H9 (cell line): Measurements from ENCODE around the gene TNFRSF19. TPM values are rescaled to one million over a fixed set of nuclear protein-coding genes. Genes with fewer than 3 reads are reported as not detected.

Experiments
- DNase-seq: peaks from one replicate; pipeline ENCODE4 v3.0.0-alpha.2; 2017
- H2AFZ ChIP-seq: one replicate; pipeline ENCODE4 v1.6.1; 2013; ENCODE audit warnings: mild to moderate bottlenecking, low read length, control low read depth, moderate library complexity
- H2AK5ac ChIP-seq: 2 replicates; pipeline ENCODE4 v1.6.1; 2013; ENCODE audit warnings: low read length, control low read depth, mixed read lengths; ENCODE audit not compliant: insufficient read length
- H2BK120ac ChIP-seq: one replicate; pipeline ENCODE4 v1.6.1; 2013; ENCODE audit warnings: low read depth, mild to moderate bottlenecking, low read length, control low read depth, inconsistent platforms; ENCODE audit not compliant: poor library complexity, severe bottlenecking
- H2BK12ac ChIP-seq: 2 replicates; pipeline ENCODE4 v1.6.1; 2013; ENCODE audit warnings: low read length, control low read depth, mixed read lengths, low read depth; ENCODE audit not compliant: insufficient read length
- H2BK15ac ChIP-seq: 2 replicates; pipeline ENCODE4 v1.6.1; 2013; ENCODE audit warnings: low read depth, low read length, control low read depth
- H2BK20ac ChIP-seq: one replicate; pipeline ENCODE4 v1.6.1; 2013; ENCODE audit warnings: low read depth, mild to moderate bottlenecking, low read length, control low read depth, inconsistent platforms; ENCODE audit not compliant: poor library complexity, severe bottlenecking
- H2BK5ac ChIP-seq: 2 replicates; pipeline ENCODE4 v1.6.1; 2013; ENCODE audit warnings: low read length, control low read depth, mixed read lengths; ENCODE audit not compliant: insufficient read length
- H3K14ac ChIP-seq: 2 replicates; pipeline ENCODE4 v1.6.1; 2013; ENCODE audit warnings: low read length, control low read depth; ENCODE audit not compliant: insufficient read depth
- H3K18ac ChIP-seq: 2 replicates; pipeline ENCODE4 v1.6.1; 2013; ENCODE audit warnings: low read depth, mild to moderate bottlenecking, mixed read lengths, low read length, control low read depth; ENCODE audit not compliant: insufficient read length
- H3K23ac ChIP-seq: 2 replicates; pipeline ENCODE4 v1.6.1; 2013; ENCODE audit warnings: low read length, control low read depth, mixed read lengths, low read depth; ENCODE audit not compliant: insufficient read length
- H3K23me2 ChIP-seq: 2 replicates; pipeline ENCODE4 v1.6.1; 2013; ENCODE audit warnings: low read depth, mild to moderate bottlenecking, mixed read lengths, low read length, control low read depth; ENCODE audit not compliant: insufficient read length, poor library complexity, severe bottlenecking
- H3K27ac ChIP-seq: 2 replicates; pipeline ENCODE4 v1.5.1; 2013; ENCODE audit warnings: low read length, control low read depth, mixed read lengths, low read depth; ENCODE audit not compliant: insufficient read length
- H3K27me3 ChIP-seq: 2 replicates; pipeline ENCODE4 v1.6.1; 2013; ENCODE audit warnings: low read length, control low read depth, inconsistent platforms; ENCODE audit not compliant: insufficient read depth
- H3K4ac ChIP-seq: 2 replicates; pipeline ENCODE4 v1.6.1; 2013; ENCODE audit warnings: low read depth, mild to moderate bottlenecking, control low read depth, inconsistent platforms, low read length, moderate library complexity
- H3K4me1 ChIP-seq: 2 replicates; pipeline ENCODE4 v1.6.1; 2013; ENCODE audit warnings: low read length, control low read depth, inconsistent platforms; ENCODE audit not compliant: insufficient read depth
- H3K4me2 ChIP-seq: 2 replicates; pipeline ENCODE4 v1.6.1; 2013; ENCODE audit warnings: low read length, control low read depth, mixed read lengths; ENCODE audit not compliant: insufficient read length, insufficient read depth
- H3K56ac ChIP-seq: 2 replicates; pipeline ENCODE4 v1.6.1; 2013; ENCODE audit warnings: low read depth, mild to moderate bottlenecking, mixed read lengths, low read length, control low read depth; ENCODE audit not compliant: insufficient read length
- H3K79me1 ChIP-seq: 2 replicates; pipeline ENCODE4 v1.6.1; 2013; ENCODE audit warnings: low read depth, mild to moderate bottlenecking, moderate library complexity, low read length, control low read depth, inconsistent platforms; ENCODE audit not compliant: insufficient read depth, poor library complexity, severe bottlenecking
- H3K79me2 ChIP-seq: 2 replicates; pipeline ENCODE4 v1.6.1; 2013; ENCODE audit warnings: low read length, control low read depth, inconsistent platforms; ENCODE audit not compliant: insufficient read depth
- H3K9ac ChIP-seq: 2 replicates; pipeline ENCODE4 v1.6.1; 2013; ENCODE audit warnings: low read length, control low read depth, mixed read lengths; ENCODE audit not compliant: insufficient read length; ENCODE audit errors: extremely low read depth
- H3K9me3 ChIP-seq: one replicate; pipeline ENCODE4 v1.6.1; 2013; ENCODE audit warnings: low read depth, low read length, inconsistent platforms; ENCODE audit not compliant: control insufficient read depth
- H3T11ph ChIP-seq: one replicate; pipeline ENCODE4 v1.6.1; 2013; ENCODE audit warnings: mild to moderate bottlenecking, low read length, control low read depth, inconsistent platforms
- H4K20me1 ChIP-seq: one replicate; pipeline ENCODE4 v1.6.1; 2013; ENCODE audit not compliant: control insufficient read depth, insufficient read length, insufficient read depth
- H4K5ac ChIP-seq: 2 replicates; pipeline ENCODE4 v1.6.1; 2013; ENCODE audit warnings: low read depth, mild to moderate bottlenecking, mixed read lengths, low read length, control low read depth; ENCODE audit not compliant: insufficient read length
- H4K8ac ChIP-seq: replicated peaks from 2 replicates; pipeline ENCODE4 v1.6.1; 2013; ENCODE audit warnings: low read length, control low read depth, mixed read lengths, low read depth; ENCODE audit not compliant: insufficient read length
- H4K91ac ChIP-seq: 2 replicates; pipeline ENCODE4 v1.6.1; 2013; ENCODE audit warnings: low read depth, mild to moderate bottlenecking, moderate library complexity, mixed read lengths, low read length, control low read depth; ENCODE audit not compliant: insufficient read length
- H3K27ac Mint-ChIP-seq, 3 experiments: 2 replicates in 2 of 3; 3 replicates in 1 of 3; pipeline ENCODE4 v1.8.0; 2020 to 2021; ENCODE audit warnings: mixed read lengths in 3 of 3, mild to moderate bottlenecking in 1 of 3, moderate library complexity in 1 of 3
- H3K27me3 Mint-ChIP-seq: 2 replicates; pipeline ENCODE4 v1.8.0; 2021; ENCODE audit warnings: low read depth, mild to moderate bottlenecking, moderate library complexity, mixed read lengths
- H3K36me3 Mint-ChIP-seq, 3 experiments: 2 replicates in 2 of 3; 3 replicates in 1 of 3; pipeline ENCODE4 v1.8.0; 2020 to 2021; ENCODE audit warnings: low read depth in 3 of 3, mixed read lengths in 3 of 3; ENCODE audit not compliant: insufficient read depth in 1 of 3
- H3K4me1 Mint-ChIP-seq, 2 experiments: 2 replicates each; pipeline ENCODE4 v1.8.0; 2020; ENCODE audit warnings: mixed read lengths in 2 of 2
- H3K4me3 Mint-ChIP-seq, 2 experiments: 2 replicates in 1 of 2; 3 replicates in 1 of 2; pipeline ENCODE4 v1.8.0; 2020 to 2021; ENCODE audit warnings: mild to moderate bottlenecking in 2 of 2, mixed read lengths in 2 of 2, moderate library complexity in 1 of 2
- H3K9me3 Mint-ChIP-seq, 2 experiments: 2 replicates in 1 of 2; 3 replicates in 1 of 2; pipeline ENCODE4 v1.8.0; 2020; ENCODE audit warnings: mild to moderate bottlenecking in 2 of 2, mixed read lengths in 2 of 2, moderate library complexity in 1 of 2
- CTCF ChIP-seq: fragments of 200-600 bp; sonication (generic); conservative IDR thresholded peaks from 3 replicates; pipeline ENCODE4 v1.8.0; 2021; ENCODE audit warnings: antibody characterized with exemption, mild to moderate bottlenecking
- WGBS: extraction: QIAGEN DNeasy Blood & Tissue Kit; methylation state at CpG from one replicate; pipeline ENCODE4 v1.1.7; 2013; ENCODE audit warnings: missing lambda C conversion rate, low lambda C conversion rate, mixed read lengths; ENCODE audit not compliant: insufficient read length; ENCODE audit errors: extremely low coverage; 5-methylcytosine and 5-hydroxymethylcytosine counted together
- total RNA-seq: library from RNA; stranded (reverse); gene quantifications from 2 replicates; pipeline ENCODE4 v1.2.1, GENCODE V29; 2021

TNFRSF19 gene
- total RNA-seq, 1 experiment from 2014 or later: 2.7 TPM

DNA sequence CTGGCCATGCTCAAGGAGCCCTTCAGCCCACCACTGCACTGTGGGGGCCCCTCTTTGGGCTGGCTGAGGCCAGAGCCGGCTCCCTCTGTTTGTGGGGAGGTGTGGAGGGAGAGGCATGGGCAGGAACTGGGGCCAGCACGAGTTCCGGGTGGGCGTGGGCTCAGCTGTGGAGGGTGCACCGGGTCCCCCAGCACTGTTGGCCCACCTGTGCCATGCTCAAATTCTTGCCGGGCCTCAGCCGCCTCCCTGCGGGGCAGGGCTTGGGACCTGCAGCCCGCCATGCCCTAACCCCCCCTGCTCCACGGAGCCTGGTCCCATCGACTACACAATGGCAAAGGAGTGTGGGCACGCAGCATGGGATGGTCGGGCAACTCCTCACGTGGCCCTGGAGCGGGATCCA is 38.8 kb upstream of the TNFRSF19 start:
- H3K56ac ChIP-seq: no peak overlapping the region
- H3K9me3 ChIP-seq: no peaks in the 10 kb centered on the region
- H3K14ac ChIP-seq: no peak overlapping the region
- H4K20me1 ChIP-seq: no peaks in the 10 kb centered on the region
- no peak overlapping the region for H2AFZ ChIP-seq
- H3T11ph ChIP-seq: no peak overlapping the region
- H2AK5ac ChIP-seq: no peak overlapping the region
- H3K9me3 Mint-ChIP-seq: peaks cover 7 to 13% of the 10 kb centered on the region in 2 experiments
- H3K9ac ChIP-seq: no peak overlapping the region
- H3K23me2 ChIP-seq: no peaks in the 10 kb centered on the region
- H3K23ac ChIP-seq: no peak overlapping the region
- H2BK12ac ChIP-seq: no peak overlapping the region
- H3K4ac ChIP-seq: no peak overlapping the region
- H2BK20ac ChIP-seq: no peak overlapping the region
- no peak overlapping the region for H2BK5ac ChIP-seq
- no peak overlapping the region for H4K91ac ChIP-seq
- H3K18ac ChIP-seq: no peak overlapping the region
- H4K5ac ChIP-seq: no peak overlapping the region
- no peaks in the 10 kb centered on the region for H3K79me2 ChIP-seq
- H2BK15ac ChIP-seq: no peak overlapping the region
- H3K36me3 Mint-ChIP-seq: peaks cover 3 to 9% (median 3%) of the 10 kb centered on the region in 3 experiments; a peak in 3 of 7 replicates
- H3K27me3 Mint-ChIP-seq: no peaks in the 10 kb centered on the region; the same call in none of the 2 replicates
- no peak overlapping the region for H2BK120ac ChIP-seq
- H3K4me3 Mint-ChIP-seq: no peak overlapping the region
- DNase-seq: no peak
- H3K4me2 ChIP-seq: no peak overlapping the region
- H3K27ac Mint-ChIP-seq: no peak overlapping the region
- H3K4me1 Mint-ChIP-seq: peaks cover 4 to 6% of the 10 kb centered on the region in 2 experiments; a peak in 3 of 4 replicates
- H4K8ac ChIP-seq: no peak overlapping the region
- no peak for TF ChIP-seq CTCF
- no peaks in the 10 kb centered on the region for H3K79me1 ChIP-seq
- no peak overlapping the region for H3K27ac ChIP-seq
- no CpG with 5 or more reads among the region's 15 CpGs for WGBS
- H3K27me3 ChIP-seq: no peaks in the 10 kb centered on the region
- no peaks in the 10 kb centered on the region for H3K4me1 ChIP-seq
